Measurements from ENCODE around the gene KIAA1755.

KIAA1755 gene

GRCh38 chr20:38202153-38202981 lies 58.2 kb downstream of the KIAA1755 start:
- no peak for DNase-seq (ENCODE audit: low read depth)

- DNase-seq (ENCODE audit: low read depth): no peak
These were observed 59.2 kb downstream of the KIAA1755 start for GRCh38 chr20:38201356-38201755.

- no peak for DNase-seq (ENCODE audit: low read depth)
These were observed 59.9 kb downstream of the KIAA1755 start for GRCh38 chr20:38200646-38201045.

- DNase-seq (ENCODE audit: low read depth): no peak
These were observed 60.8 kb downstream of the KIAA1755 start for GRCh38 chr20:38199501-38200390.

GRCh38 chr20:38198238-38198861 lies 62.2 kb downstream of the KIAA1755 start:
- no peak for DNase-seq (ENCODE audit: low read depth)

GRCh38 chr20:38197619-38198018 lies 62.9 kb downstream of the KIAA1755 start:
- no peak for DNase-seq (ENCODE audit: low read depth)

GRCh38 chr20:38197217-38197616 lies 63.3 kb downstream of the KIAA1755 start:
- no peak for DNase-seq (ENCODE audit: low read depth)

GRCh38 chr20:38196592-38196991 lies 63.9 kb downstream of the KIAA1755 start:
- no peak for DNase-seq (ENCODE audit: low read depth)

- DNase-seq (ENCODE audit: low read depth): no peak
These were observed 64.5 kb downstream of the KIAA1755 start for GRCh38 chr20:38196076-38196475.

GRCh38 chr20:38195521-38195920 lies 65.0 kb downstream of the KIAA1755 start:
- DNase-seq (ENCODE audit: low read depth): no peak

GRCh38 chr20:38194971-38195504 lies 65.5 kb downstream of the KIAA1755 start:
- no peak for DNase-seq (ENCODE audit: low read depth)

GRCh38 chr20:38193586-38194105 lies 66.9 kb downstream of the KIAA1755 start:
- no peak for DNase-seq (ENCODE audit: low read depth)

- DNase-seq (ENCODE audit: low read depth): no peak
These were observed 68.1 kb downstream of the KIAA1755 start for GRCh38 chr20:38192323-38192885.

GRCh38 chr20:38191654-38192053 lies 68.9 kb downstream of the KIAA1755 start:
- no peak for DNase-seq (ENCODE audit: low read depth)

GRCh38 chr20:38190936-38191371 lies 69.6 kb downstream of the KIAA1755 start:
- DNase-seq (ENCODE audit: low read depth): no peak

GRCh38 chr20:38190166-38190565 lies 70.4 kb downstream of the KIAA1755 start:
- no peak for DNase-seq (ENCODE audit: low read depth)

GRCh38 chr20:38187517-38187916 lies 73.0 kb downstream of the KIAA1755 start:
- no peak for DNase-seq (ENCODE audit: low read depth)

GRCh38 chr20:38186788-38187221 lies 73.7 kb downstream of the KIAA1755 start:
- DNase-seq (ENCODE audit: low read depth): no peak

- DNase-seq (ENCODE audit: low read depth): no peak
These were observed 76.4 kb downstream of the KIAA1755 start for GRCh38 chr20:38184101-38184500.

- no peak for DNase-seq (ENCODE audit: low read depth)
These were observed 78.6 kb downstream of the KIAA1755 start for GRCh38 chr20:38181971-38182370.

GRCh38 chr20:38181207-38181801 lies 79.2 kb downstream of the KIAA1755 start:
- DNase-seq (ENCODE audit: low read depth): no peak
